ENCODE measurements around the gene LRRC8A. TPM values are rescaled to one million over a fixed set of nuclear protein-coding genes. Genes with fewer than 3 reads are reported as not detected.

The LRRC8A gene
- total RNA-seq, 1 donor from 2014 or later: 93.0 TPM

- no peak for TF ChIP-seq CTCF (IDR thresholded peaks at IDR 0.05; ENCODE audit: partially characterized antibody, unreplicated experiment)
- H3K9me3 Mint-ChIP-seq (ENCODE audit: unreplicated experiment): no peaks in the 10 kb centered on the region
- DNase-seq: no peak
- no peaks in the 10 kb centered on the region for H3K36me3 Mint-ChIP-seq (ENCODE audit: unreplicated experiment)
- H3K27ac Mint-ChIP-seq (ENCODE audit: unreplicated experiment): no peak overlapping the region
- H3K27me3 Mint-ChIP-seq (ENCODE audit: unreplicated experiment): peaks cover 2% of the 10 kb centered on the region
- H3K4me3 Mint-ChIP-seq (ENCODE audit: unreplicated experiment): no peak overlapping the region
- peaks cover 3% of the 10 kb centered on the region for H3K4me1 Mint-ChIP-seq (ENCODE audit: low read depth, unreplicated experiment)
Measured at GRCh38 chr9:128892221-128892921, 10.4 kb downstream of the LRRC8A start.

DNA sequence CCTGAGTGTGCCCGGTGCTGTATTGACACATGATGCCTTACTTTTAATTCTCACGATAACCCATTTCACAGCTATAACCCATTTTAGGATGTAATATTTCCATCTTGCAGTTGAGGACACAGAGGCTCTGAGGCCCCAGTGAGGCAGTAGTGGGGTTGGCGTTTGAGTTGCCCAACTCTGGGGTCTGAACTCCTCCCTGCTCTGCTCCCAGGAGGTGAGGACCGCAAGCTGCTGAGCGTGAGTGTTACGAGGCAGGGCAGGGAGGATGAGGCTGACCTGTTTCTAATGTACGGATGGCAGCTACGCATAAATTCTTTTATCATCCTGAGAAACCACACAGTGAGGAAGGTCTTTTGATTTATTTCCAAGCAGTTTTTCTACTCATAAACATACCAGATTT is 11.4 kb downstream of the LRRC8A start:
- H3K27ac Mint-ChIP-seq (ENCODE audit: unreplicated experiment): peak overlapping the region; percentile 20
- H3K9me3 Mint-ChIP-seq (ENCODE audit: unreplicated experiment): no peaks in the 10 kb centered on the region
- peaks cover 3% of the 10 kb centered on the region for H3K27me3 Mint-ChIP-seq (ENCODE audit: unreplicated experiment)
- peaks cover 3% of the 10 kb centered on the region for H3K4me1 Mint-ChIP-seq (ENCODE audit: low read depth, unreplicated experiment)
- DNase-seq: no peak
- no peaks in the 10 kb centered on the region for H3K36me3 Mint-ChIP-seq (ENCODE audit: unreplicated experiment)
- no peak overlapping the region for H3K4me3 Mint-ChIP-seq (ENCODE audit: unreplicated experiment)
- TF ChIP-seq CTCF (IDR thresholded peaks at IDR 0.05; ENCODE audit: partially characterized antibody, unreplicated experiment): no peak

DNA sequence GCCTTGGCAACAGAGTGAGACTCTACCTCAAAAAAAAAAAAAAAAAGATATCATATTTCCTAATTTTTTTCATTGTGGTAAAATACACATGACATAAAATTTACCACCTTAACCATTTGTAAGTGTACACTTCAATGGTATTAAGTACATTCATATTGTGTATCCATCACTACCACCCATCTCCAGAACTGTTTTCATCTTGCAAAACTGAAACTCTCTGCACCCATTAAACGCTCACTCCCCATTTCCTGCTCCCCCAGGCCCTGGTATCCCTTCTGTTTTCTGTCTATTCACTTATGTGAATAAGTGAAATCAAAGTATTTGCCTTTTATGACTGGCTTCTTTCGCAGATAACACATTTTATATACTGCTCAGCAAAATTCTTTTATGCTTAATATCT is 12.8 kb downstream of the LRRC8A start:
- no peaks in the 10 kb centered on the region for H3K9me3 Mint-ChIP-seq (ENCODE audit: unreplicated experiment)
- DNase-seq: no peak
- H3K4me3 Mint-ChIP-seq (ENCODE audit: unreplicated experiment): no peak overlapping the region
- peaks cover 9% of the 10 kb centered on the region for H3K4me1 Mint-ChIP-seq (ENCODE audit: low read depth, unreplicated experiment)
- H3K27me3 Mint-ChIP-seq (ENCODE audit: unreplicated experiment): peaks cover 3% of the 10 kb centered on the region
- no peak for TF ChIP-seq CTCF (IDR thresholded peaks at IDR 0.05; ENCODE audit: partially characterized antibody, unreplicated experiment)
- H3K27ac Mint-ChIP-seq (ENCODE audit: unreplicated experiment): no peak overlapping the region
- no peaks in the 10 kb centered on the region for H3K36me3 Mint-ChIP-seq (ENCODE audit: unreplicated experiment)

GRCh38 chr9:128895556-128895955 is 13.6 kb downstream of the LRRC8A start:
- no peak for DNase-seq
- TF ChIP-seq CTCF (IDR thresholded peaks at IDR 0.05; ENCODE audit: partially characterized antibody, unreplicated experiment): no peak
- H3K4me1 Mint-ChIP-seq (ENCODE audit: low read depth, unreplicated experiment): peaks cover 9% of the 10 kb centered on the region
- peaks cover 3% of the 10 kb centered on the region for H3K27me3 Mint-ChIP-seq (ENCODE audit: unreplicated experiment)
- no peak overlapping the region for H3K4me3 Mint-ChIP-seq (ENCODE audit: unreplicated experiment)
- H3K9me3 Mint-ChIP-seq (ENCODE audit: unreplicated experiment): no peaks in the 10 kb centered on the region
- no peaks in the 10 kb centered on the region for H3K36me3 Mint-ChIP-seq (ENCODE audit: unreplicated experiment)
- H3K27ac Mint-ChIP-seq (ENCODE audit: unreplicated experiment): no peak overlapping the region

- Mint-ChIP-seq H3K27me3 (ENCODE audit: unreplicated experiment) (peaks cover 3% of the 10 kb centered on the region), H3K4me3 (ENCODE audit: unreplicated experiment) (no peak overlapping the region), H3K36me3 (ENCODE audit: unreplicated experiment) (no peaks in the 10 kb centered on the region), H3K4me1 (ENCODE audit: low read depth, unreplicated experiment) (peaks cover 7% of the 10 kb centered on the region), H3K9me3 (ENCODE audit: unreplicated experiment) (no peaks in the 10 kb centered on the region), H3K27ac (ENCODE audit: unreplicated experiment) (no peak overlapping the region)
- TF ChIP-seq CTCF (IDR thresholded peaks at IDR 0.05; ENCODE audit: partially characterized antibody, unreplicated experiment): no peak
- no peak for DNase-seq
Measured at GRCh38 chr9:128898382-128898781, 16.4 kb downstream of the LRRC8A start.
